HG03045 (cell line): Measurements from ENCODE around the gene NFATC3.

Source experiments
- ATAC-seq: cut with Tn5 transposase; IDR thresholded peaks from one replicate; pipeline ENCODE4 v1.9.1; 2021; ENCODE audit warnings: mild to moderate bottlenecking, moderate library complexity; ENCODE audit not compliant: unreplicated experiment

Gene NFATC3

GRCh38 chr16:68244903-68245853, 160.0 kb downstream of the NFATC3 start, which contains the start of gene PLA2G15:
TSS of gene PLA2G15 (plus strand) at chr16:68245373. CDS start at chr16:68245427, 54 bp downstream.
- peak; percentile 85 for ATAC-seq

GRCh38 chr16:68246121-68246520, 161.0 kb downstream of the NFATC3 start:
- ATAC-seq, result no peak

- ATAC-seq, result no peak
Measured at GRCh38 chr16:68246666-68247065, 161.5 kb downstream of the NFATC3 start.

- no peak for ATAC-seq
Measured at GRCh38 chr16:68247400-68247799, 162.2 kb downstream of the NFATC3 start.

GRCh38 chr16:68247932-68248331, 162.8 kb downstream of the NFATC3 start:
- no peak for ATAC-seq

- no peak for ATAC-seq
Measured at GRCh38 chr16:68249371-68249770, 164.2 kb downstream of the NFATC3 start.

- ATAC-seq, result no peak
Measured at GRCh38 chr16:68250951-68251350, 165.8 kb downstream of the NFATC3 start.

GRCh38 chr16:68251832-68252231, 166.7 kb downstream of the NFATC3 start:
- ATAC-seq, result no peak

GRCh38 chr16:68252383-68252782, 167.2 kb downstream of the NFATC3 start:
- no peak for ATAC-seq

GRCh38 chr16:68253721-68254120, 168.6 kb downstream of the NFATC3 start:
- no peak for ATAC-seq

- no peak for ATAC-seq
Measured at GRCh38 chr16:68255712-68256111, 170.5 kb downstream of the NFATC3 start.

GRCh38 chr16:68257251-68257905, 172.2 kb downstream of the NFATC3 start:
- ATAC-seq, result no peak

- no peak for ATAC-seq
Measured at GRCh38 chr16:68257906-68258800, 173.0 kb downstream of the NFATC3 start.

- no peak for ATAC-seq
Measured at GRCh38 chr16:68259007-68259825, 174.0 kb downstream of the NFATC3 start.

GRCh38 chr16:68263559-68264127, 178.5 kb downstream of the NFATC3 start:
- ATAC-seq, result peak; percentile 3

- peak; percentile 74 for ATAC-seq
Measured at GRCh38 chr16:68264128-68265077, 179.2 kb downstream of the NFATC3 start, which contains the start of gene SLC7A6. TSS of gene SLC7A6 (plus strand) at chr16:68264526. CDS start at chr16:68274727, 10,201 bp downstream.

GRCh38 chr16:68265078-68265920, 180.1 kb downstream of the NFATC3 start:
- no peak for ATAC-seq
